ENCODE results near the gene GSTO1. TPM values are rescaled to one million over a fixed set of nuclear protein-coding genes. Genes with fewer than 3 reads are reported as not detected.

GSTO1 gene
- total and polyA plus RNA-seq, 4 donors = 47.2 to 244 (median 168) TPM

DNA sequence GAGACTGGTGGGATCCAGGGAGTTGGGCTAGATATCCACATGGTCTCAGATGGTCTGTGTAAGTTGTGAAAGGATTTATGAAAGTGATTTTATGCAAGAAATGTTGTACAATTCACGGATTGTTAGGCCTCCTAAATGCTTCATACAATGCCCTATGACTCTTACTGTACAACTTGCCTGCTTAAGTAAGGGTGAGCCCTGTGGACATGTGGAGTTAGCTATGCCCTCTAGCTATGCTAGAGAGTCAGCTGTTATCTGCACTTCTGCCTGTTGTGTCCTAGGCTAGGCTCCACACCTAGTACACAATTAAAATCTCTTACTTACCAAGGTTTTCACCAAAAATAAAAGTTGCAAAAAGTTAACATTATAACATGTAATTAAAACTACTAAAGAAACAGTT, 20.9 kb upstream of the GSTO1 start:
- H3K36me3 ChIP-seq (ENCODE audit: control insufficient read depth in 4 of 4, insufficient read depth in 4 of 4, low read length in 4 of 4) = no peaks in the 10 kb centered on the region
- no peaks in the 10 kb centered on the region for H3K27me3 ChIP-seq (ENCODE audit: control insufficient read depth in 3 of 3, insufficient read depth in 3 of 3, low read length in 2 of 3)
- ATAC-seq (ENCODE audit: insufficient read depth, low FRiP score) (no peak), DNase-seq (no peak)
- no peak overlapping the region for H3K9ac ChIP-seq (ENCODE audit: insufficient read depth in 1 of 2, low read length in 2 of 2)
- no peaks in the 10 kb centered on the region for H3K9me3 ChIP-seq (ENCODE audit: control insufficient read depth in 4 of 4, insufficient read depth in 3 of 4, low read length in 3 of 4)
- no peak overlapping the region for H3K27ac ChIP-seq (ENCODE audit: low read depth in 1 of 2, low read length in 1 of 2)
- peaks cover 0 to 6% (median 0%) of the 10 kb centered on the region in 5 donors for H3K4me1 ChIP-seq (ENCODE audit: control insufficient read depth in 5 of 5, insufficient read depth in 5 of 5, low read length in 5 of 5)
- WGBS, 2 donors = 63 to 86% methylated on average over 1 of the region's 1 CpG
- TF ChIP-seq, protein P1, sequence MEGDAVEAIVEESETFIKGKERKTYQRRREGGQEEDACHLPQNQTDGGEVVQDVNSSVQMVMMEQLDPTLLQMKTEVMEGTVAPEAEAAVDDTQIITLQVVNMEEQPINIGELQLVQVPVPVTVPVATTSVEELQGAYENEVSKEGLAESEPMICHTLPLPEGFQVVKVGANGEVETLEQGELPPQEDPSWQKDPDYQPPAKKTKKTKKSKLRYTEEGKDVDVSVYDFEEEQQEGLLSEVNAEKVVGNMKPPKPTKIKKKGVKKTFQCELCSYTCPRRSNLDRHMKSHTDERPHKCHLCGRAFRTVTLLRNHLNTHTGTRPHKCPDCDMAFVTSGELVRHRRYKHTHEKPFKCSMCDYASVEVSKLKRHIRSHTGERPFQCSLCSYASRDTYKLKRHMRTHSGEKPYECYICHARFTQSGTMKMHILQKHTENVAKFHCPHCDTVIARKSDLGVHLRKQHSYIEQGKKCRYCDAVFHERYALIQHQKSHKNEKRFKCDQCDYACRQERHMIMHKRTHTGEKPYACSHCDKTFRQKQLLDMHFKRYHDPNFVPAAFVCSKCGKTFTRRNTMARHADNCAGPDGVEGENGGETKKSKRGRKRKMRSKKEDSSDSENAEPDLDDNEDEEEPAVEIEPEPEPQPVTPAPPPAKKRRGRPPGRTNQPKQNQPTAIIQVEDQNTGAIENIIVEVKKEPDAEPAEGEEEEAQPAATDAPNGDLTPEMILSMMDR (IDR thresholded peaks at IDR 0.05; ENCODE audit: control extremely low read depth, extremely low read depth) = no peak
- no peak overlapping the region for H3K4me3 ChIP-seq

DNA sequence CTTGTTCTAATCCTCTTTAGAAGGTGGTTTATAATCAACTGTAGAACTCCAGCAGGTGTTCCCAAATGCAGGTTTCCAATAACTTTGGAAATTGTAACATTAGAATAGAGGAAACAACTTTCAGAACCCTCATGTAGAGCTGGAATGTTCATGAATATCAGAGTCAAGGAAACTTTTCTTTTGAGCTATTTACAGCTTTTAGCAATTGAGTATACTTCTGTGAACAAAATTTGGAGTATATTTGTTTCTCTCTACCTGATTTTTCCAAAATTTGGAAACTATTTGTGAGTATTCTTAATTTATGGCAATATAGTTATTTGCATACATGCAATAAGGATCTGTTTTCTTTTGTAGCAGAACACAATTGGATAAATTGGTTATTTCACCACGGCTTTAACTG, 19.8 kb upstream of the GSTO1 start:
- DNase-seq (no peak), ATAC-seq (ENCODE audit: insufficient read depth, low FRiP score) (no peak)
- Histone ChIP-seq H3K9me3 (ENCODE audit: control insufficient read depth in 4 of 4, insufficient read depth in 3 of 4, low read length in 3 of 4) (no peaks in the 10 kb centered on the region), H3K36me3 (ENCODE audit: control insufficient read depth in 4 of 4, insufficient read depth in 4 of 4, low read length in 4 of 4) (no peaks in the 10 kb centered on the region), H3K9ac (ENCODE audit: insufficient read depth in 1 of 2, low read length in 2 of 2) (no peak overlapping the region), H3K4me3 (no peak overlapping the region), H3K4me1 (ENCODE audit: control insufficient read depth in 5 of 5, insufficient read depth in 5 of 5, low read length in 5 of 5) (peaks cover 0 to 6% (median 0%) of the 10 kb centered on the region in 5 donors), H3K27me3 (ENCODE audit: control insufficient read depth in 3 of 3, insufficient read depth in 3 of 3, low read length in 2 of 3) (no peaks in the 10 kb centered on the region), H3K27ac (ENCODE audit: low read depth in 1 of 2, low read length in 1 of 2) (no peak overlapping the region)
- WGBS, 2 donors = 86 to 88% methylated on average over 1 of the region's 1 CpG
- TF ChIP-seq, protein P1 (IDR thresholded peaks at IDR 0.05; ENCODE audit: control extremely low read depth, extremely low read depth) = no peak

DNA sequence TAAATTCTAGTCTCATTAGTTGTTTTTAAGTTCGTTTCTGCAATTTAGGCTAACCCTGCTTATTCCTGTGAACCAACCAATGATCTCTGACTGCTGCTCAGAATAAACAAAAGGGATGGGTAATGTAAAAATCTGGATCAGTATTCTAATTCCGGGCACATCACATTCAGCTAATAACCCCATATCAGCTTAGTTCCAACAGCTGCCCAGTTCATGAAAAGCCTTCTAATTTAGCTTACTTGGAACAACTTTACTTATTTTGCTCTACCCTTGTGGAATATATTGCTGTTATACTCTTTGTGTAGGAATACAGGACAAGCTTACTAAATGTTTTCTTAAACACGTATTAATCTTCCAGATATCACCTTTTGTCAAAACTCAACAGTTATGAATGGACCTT, 18.9 kb upstream of the GSTO1 start:
- Histone ChIP-seq H3K9me3 (ENCODE audit: control insufficient read depth in 4 of 4, insufficient read depth in 3 of 4, low read length in 3 of 4) (no peaks in the 10 kb centered on the region), H3K4me3 (no peak overlapping the region), H3K9ac (ENCODE audit: insufficient read depth in 1 of 2, low read length in 2 of 2) (no peak overlapping the region), H3K27ac (ENCODE audit: low read depth in 1 of 2, low read length in 1 of 2) (no peak overlapping the region), H3K36me3 (ENCODE audit: control insufficient read depth in 4 of 4, insufficient read depth in 4 of 4, low read length in 4 of 4) (no peaks in the 10 kb centered on the region), H3K4me1 (ENCODE audit: control insufficient read depth in 5 of 5, insufficient read depth in 5 of 5, low read length in 5 of 5) (peaks cover 0 to 6% (median 0%) of the 10 kb centered on the region in 5 donors), H3K27me3 (ENCODE audit: control insufficient read depth in 3 of 3, insufficient read depth in 3 of 3, low read length in 2 of 3) (no peaks in the 10 kb centered on the region)
- 84 to 91% methylated on average over 3 of the region's 3 CpGs for WGBS, 2 donors
- DNase-seq = no peak
- no peak for ATAC-seq (ENCODE audit: insufficient read depth, low FRiP score)
- TF ChIP-seq, protein P1 (IDR thresholded peaks at IDR 0.05; ENCODE audit: control extremely low read depth, extremely low read depth) = no peak

DNA sequence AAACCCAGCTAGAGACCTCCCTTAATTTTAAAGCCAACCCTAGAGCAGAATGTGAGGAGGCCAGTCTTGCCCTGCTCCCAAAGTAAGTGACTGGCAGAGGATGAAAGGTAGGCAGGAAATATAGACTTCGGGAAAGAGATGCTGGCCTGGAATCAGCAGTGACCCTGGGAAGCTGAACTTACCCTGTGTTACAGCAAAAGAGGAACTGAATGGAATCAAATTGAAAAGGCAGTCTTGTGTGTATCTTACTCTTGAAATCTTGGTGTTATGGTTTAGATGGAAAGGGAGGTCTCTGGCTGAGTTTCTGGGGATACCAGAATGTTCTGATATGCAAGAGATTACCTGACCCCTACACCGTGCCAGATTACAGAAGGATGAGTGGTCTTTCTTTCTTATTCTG, 14.6 kb upstream of the GSTO1 start:
- ATAC-seq (ENCODE audit: insufficient read depth, low FRiP score) (no peak), DNase-seq (no peak)
- H3K9ac ChIP-seq (ENCODE audit: insufficient read depth in 1 of 2, low read length in 2 of 2) = no peak overlapping the region
- no peak overlapping the region for H3K27ac ChIP-seq (ENCODE audit: low read depth in 1 of 2, low read length in 1 of 2)
- no peaks in the 10 kb centered on the region for H3K27me3 ChIP-seq (ENCODE audit: control insufficient read depth in 3 of 3, insufficient read depth in 3 of 3, low read length in 2 of 3)
- TF ChIP-seq, protein P1 (IDR thresholded peaks at IDR 0.05; ENCODE audit: control extremely low read depth, extremely low read depth) = no peak
- H3K36me3 ChIP-seq (ENCODE audit: control insufficient read depth in 4 of 4, insufficient read depth in 4 of 4, low read length in 4 of 4) = no peaks in the 10 kb centered on the region
- WGBS, 2 donors = 58% methylated on average over 2 of the region's 2 CpGs
- no peaks in the 10 kb centered on the region for H3K9me3 ChIP-seq (ENCODE audit: control insufficient read depth in 4 of 4, insufficient read depth in 3 of 4, low read length in 3 of 4)
- H3K4me3 ChIP-seq = no peak overlapping the region
- H3K4me1 ChIP-seq (ENCODE audit: control insufficient read depth in 5 of 5, insufficient read depth in 5 of 5, low read length in 5 of 5) = no peaks in the 10 kb centered on the region

Measured in lung (tissue), 12 donors.